RWPE2 (cell line): ENCODE measurements around the gene RAP1GDS1.

Experiments used
- ATAC-seq: fragments of 200-7000 bp; cut with Tn5 transposase; 3 replicates; pipeline ENCODE4 v1.9.1; 2021; ENCODE audit warnings: low read depth
- DNase-seq: peaks from one replicate; pipeline ENCODE4 v3.0.0-alpha.2; 2020; ENCODE audit warnings: low spot score
- H3K27ac ChIP-seq: fragments of 450-650 bp; 2 replicates; pipeline ENCODE4 v1.5.1; 2017; ENCODE audit warnings: mild to moderate bottlenecking; ENCODE audit not compliant: poor library complexity, severe bottlenecking
- H3K27me3 ChIP-seq: fragments of 250-450 bp; sonication (Bioruptor Pico); 2 replicates; pipeline ENCODE4 v1.5.1; 2021; ENCODE audit warnings: mild to moderate bottlenecking, moderate library complexity; ENCODE audit not compliant: insufficient read depth, poor library complexity, severe bottlenecking
- H3K36me3 ChIP-seq: fragments of 250-450 bp; sonication (Bioruptor Pico); 2 replicates; pipeline ENCODE4 v1.5.1; 2020; ENCODE audit warnings: low read depth, mild to moderate bottlenecking, moderate library complexity
- H3K4me1 ChIP-seq: fragments of 250-450 bp; sonication (Bioruptor Pico); 2 replicates; pipeline ENCODE4 v1.5.1; 2021; ENCODE audit warnings: mild to moderate bottlenecking, moderate library complexity; ENCODE audit not compliant: insufficient read depth, poor library complexity, severe bottlenecking
- H3K4me3 ChIP-seq: fragments of 250-450 bp; sonication (Bioruptor Pico); 2 replicates; pipeline ENCODE4 v1.5.1; 2021; ENCODE audit warnings: mild to moderate bottlenecking, moderate library complexity; ENCODE audit not compliant: severe bottlenecking
- H3K9me3 ChIP-seq: fragments of 250-450 bp; sonication (Bioruptor Pico); 2 replicates; pipeline ENCODE4 v1.5.1; 2021; ENCODE audit warnings: mild to moderate bottlenecking, moderate library complexity; ENCODE audit not compliant: severe bottlenecking
- TF ChIP-seq, protein P1 (sequence below): fragments of 450-650 bp; IDR thresholded peaks from one replicate; pipeline ENCODE4 v1.5.1; 2017; ENCODE audit warnings: mild to moderate bottlenecking, moderate library complexity; ENCODE audit not compliant: poor library complexity, severe bottlenecking

RAP1GDS1 gene

DNA sequence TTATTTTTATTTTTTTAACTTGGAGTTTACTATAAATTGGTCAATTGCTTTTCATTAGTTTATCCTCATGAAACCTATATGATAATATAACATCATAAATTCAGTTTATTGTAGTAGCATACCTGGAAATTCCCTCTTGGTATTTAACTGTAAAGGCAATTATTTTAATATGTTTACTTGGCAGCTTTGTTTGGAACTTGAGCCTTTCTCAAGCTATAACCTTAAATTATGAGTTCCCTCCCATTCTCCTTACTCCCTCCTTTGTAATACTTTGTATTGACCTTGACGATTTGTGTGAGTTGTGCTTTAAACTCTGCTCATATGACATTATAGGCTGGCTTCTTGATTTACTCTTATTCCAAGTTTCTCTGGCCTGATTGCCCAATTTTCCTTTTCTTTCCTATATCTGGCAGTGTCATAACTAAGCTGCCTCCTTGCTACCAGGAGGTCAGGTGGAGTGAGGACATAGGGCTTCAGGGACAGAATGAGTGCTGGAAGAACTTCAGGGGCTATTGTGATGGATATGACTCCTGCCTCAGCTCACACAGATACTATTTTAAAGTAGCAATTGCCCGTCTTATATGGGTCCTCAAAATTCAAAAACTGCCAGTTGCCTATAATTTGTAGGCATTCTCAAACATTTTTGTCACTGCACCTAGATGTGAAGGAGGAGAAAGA, 77.7 kb downstream of the RAP1GDS1 start:
- H3K27ac ChIP-seq: no peak overlapping the region
- H3K36me3 ChIP-seq: peaks cover 13% of the 10 kb centered on the region
- H3K9me3 ChIP-seq: peaks cover 1% of the 10 kb centered on the region
- no peak overlapping the region for H3K4me3 ChIP-seq
- TF ChIP-seq, protein P1, sequence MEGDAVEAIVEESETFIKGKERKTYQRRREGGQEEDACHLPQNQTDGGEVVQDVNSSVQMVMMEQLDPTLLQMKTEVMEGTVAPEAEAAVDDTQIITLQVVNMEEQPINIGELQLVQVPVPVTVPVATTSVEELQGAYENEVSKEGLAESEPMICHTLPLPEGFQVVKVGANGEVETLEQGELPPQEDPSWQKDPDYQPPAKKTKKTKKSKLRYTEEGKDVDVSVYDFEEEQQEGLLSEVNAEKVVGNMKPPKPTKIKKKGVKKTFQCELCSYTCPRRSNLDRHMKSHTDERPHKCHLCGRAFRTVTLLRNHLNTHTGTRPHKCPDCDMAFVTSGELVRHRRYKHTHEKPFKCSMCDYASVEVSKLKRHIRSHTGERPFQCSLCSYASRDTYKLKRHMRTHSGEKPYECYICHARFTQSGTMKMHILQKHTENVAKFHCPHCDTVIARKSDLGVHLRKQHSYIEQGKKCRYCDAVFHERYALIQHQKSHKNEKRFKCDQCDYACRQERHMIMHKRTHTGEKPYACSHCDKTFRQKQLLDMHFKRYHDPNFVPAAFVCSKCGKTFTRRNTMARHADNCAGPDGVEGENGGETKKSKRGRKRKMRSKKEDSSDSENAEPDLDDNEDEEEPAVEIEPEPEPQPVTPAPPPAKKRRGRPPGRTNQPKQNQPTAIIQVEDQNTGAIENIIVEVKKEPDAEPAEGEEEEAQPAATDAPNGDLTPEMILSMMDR: no peak
- no peaks in the 10 kb centered on the region for H3K27me3 ChIP-seq
- H3K4me1 ChIP-seq: no peaks in the 10 kb centered on the region
- DNase-seq (no peak), ATAC-seq (no peak)

DNA sequence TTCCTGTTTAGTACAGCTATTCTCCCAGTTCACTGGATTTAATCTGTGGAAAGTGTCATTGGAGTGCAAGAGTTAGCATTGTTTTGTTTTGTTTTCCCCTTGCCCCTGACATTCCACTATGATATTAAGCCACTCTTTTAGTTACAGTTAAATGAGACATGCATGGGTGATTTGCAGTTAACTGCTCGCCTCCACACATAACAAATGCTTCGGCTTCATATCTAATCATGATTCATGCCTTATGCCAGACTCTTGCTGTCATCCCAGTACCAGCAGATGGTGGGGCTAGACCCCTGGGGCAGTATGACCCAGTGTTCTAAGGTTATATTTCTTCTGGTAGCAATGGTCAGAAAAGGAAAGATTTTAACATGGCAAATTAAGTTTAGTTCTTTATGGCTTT, 80.1 kb downstream of the RAP1GDS1 start:
- DNase-seq: no peak
- TF ChIP-seq, protein P1: no peak
- ATAC-seq: no peak

DNA sequence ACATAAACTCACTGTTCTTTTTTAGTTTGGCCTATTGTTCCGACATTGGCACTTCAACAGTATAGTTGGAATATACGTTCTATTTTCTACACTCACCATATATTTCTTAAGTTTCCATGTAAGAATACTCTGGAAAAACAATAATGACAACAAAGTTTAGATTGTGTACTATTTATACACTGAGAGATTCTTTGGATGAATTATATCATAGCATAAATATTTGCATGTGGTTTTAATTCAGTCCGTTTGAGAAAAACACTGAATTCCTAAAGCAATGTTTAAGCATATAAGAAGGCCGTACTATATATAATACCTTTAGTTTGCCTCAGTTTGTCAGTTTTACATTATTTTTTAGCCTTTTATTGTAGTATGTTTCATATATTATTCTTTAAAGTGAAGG, 82.4 kb downstream of the RAP1GDS1 start:
- no peak overlapping the region for H3K4me3 ChIP-seq
- TF ChIP-seq, protein P1: no peak
- DNase-seq: no peak
- no peak for ATAC-seq
- H3K4me1 ChIP-seq: no peaks in the 10 kb centered on the region
- no peaks in the 10 kb centered on the region for H3K27me3 ChIP-seq
- H3K27ac ChIP-seq: no peak overlapping the region
- H3K9me3 ChIP-seq: peaks cover 1% of the 10 kb centered on the region
- H3K36me3 ChIP-seq: peaks cover 29% of the 10 kb centered on the region

More for the DNA sequence above, 80.1 kb downstream of the RAP1GDS1 start:
- H3K4me3 ChIP-seq: no peak overlapping the region
- H3K27ac ChIP-seq: no peak overlapping the region
- H3K4me1 ChIP-seq: no peaks in the 10 kb centered on the region
- H3K27me3 ChIP-seq: no peaks in the 10 kb centered on the region
- H3K9me3 ChIP-seq: no peaks in the 10 kb centered on the region
- H3K36me3 ChIP-seq: peaks cover 24% of the 10 kb centered on the region

DNA sequence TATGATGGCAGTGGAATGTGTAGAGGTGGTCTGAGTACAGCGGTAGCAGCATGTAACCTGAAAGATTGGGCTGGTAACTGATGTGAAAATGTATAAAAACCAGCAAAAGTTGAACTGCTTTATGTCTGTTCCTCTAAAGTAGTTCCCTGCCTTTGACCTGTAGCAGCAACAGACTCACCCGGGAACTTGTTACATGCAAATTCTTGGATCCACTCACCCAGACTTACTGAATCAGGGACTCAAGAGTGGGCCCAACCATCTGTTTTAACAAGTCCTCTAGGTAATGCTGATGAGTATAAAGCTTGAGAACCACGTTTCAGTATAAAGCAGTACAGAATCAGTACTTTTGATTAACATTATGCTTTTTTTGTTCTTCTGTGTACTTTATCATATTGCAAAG, 84.7 kb downstream of the RAP1GDS1 start:
- Histone ChIP-seq H3K4me1 (no peaks in the 10 kb centered on the region), H3K9me3 (peaks cover 5% of the 10 kb centered on the region), H3K36me3 (peaks cover 29% of the 10 kb centered on the region), H3K27me3 (no peaks in the 10 kb centered on the region), H3K27ac (no peak overlapping the region), H3K4me3 (no peak overlapping the region)
- ATAC-seq: no peak
- DNase-seq: no peak
- TF ChIP-seq, protein P1: no peak

DNA sequence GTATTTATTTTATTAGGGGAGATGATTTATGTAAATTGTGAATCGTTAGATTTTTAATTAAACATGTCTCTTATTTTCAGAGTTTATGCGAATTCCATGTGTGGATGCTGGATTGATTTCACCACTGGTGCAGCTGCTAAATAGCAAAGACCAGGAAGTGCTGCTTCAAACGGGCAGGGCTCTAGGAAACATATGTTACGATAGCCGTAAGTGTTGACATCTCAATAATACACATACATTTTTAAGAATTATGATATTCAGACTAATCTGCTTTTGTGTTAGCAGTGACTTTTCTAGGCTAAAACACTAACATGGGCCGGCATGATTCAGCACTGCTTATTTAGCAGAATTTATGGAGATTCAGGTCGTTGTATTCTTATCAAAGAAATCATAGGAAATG, 91.2 kb downstream of the RAP1GDS1 start:
- Histone ChIP-seq H3K27ac (no peak overlapping the region), H3K36me3 (peaks cover 27% of the 10 kb centered on the region), H3K4me3 (no peak overlapping the region), H3K27me3 (no peaks in the 10 kb centered on the region), H3K9me3 (peaks cover 5% of the 10 kb centered on the region), H3K4me1 (no peaks in the 10 kb centered on the region)
- DNase-seq (no peak), ATAC-seq (no peak)
- TF ChIP-seq, protein P1: no peak
